RWPE2 (cell line): ENCODE data around the gene CNOT6L.

ENCODE experiments used
- ATAC-seq: fragments of 200-7000 bp; cut with Tn5 transposase; 3 replicates; pipeline ENCODE4 v1.9.1; 2021; ENCODE audit warnings: low read depth
- DNase-seq: peaks from one replicate; pipeline ENCODE4 v3.0.0-alpha.2; 2020; ENCODE audit warnings: low spot score
- H3K27ac ChIP-seq: fragments of 450-650 bp; 2 replicates; pipeline ENCODE4 v1.5.1; 2017; ENCODE audit warnings: mild to moderate bottlenecking; ENCODE audit not compliant: poor library complexity, severe bottlenecking
- H3K27me3 ChIP-seq: fragments of 250-450 bp; sonication (Bioruptor Pico); 2 replicates; pipeline ENCODE4 v1.5.1; 2021; ENCODE audit warnings: mild to moderate bottlenecking, moderate library complexity; ENCODE audit not compliant: insufficient read depth, poor library complexity, severe bottlenecking
- H3K36me3 ChIP-seq: fragments of 250-450 bp; sonication (Bioruptor Pico); 2 replicates; pipeline ENCODE4 v1.5.1; 2020; ENCODE audit warnings: low read depth, mild to moderate bottlenecking, moderate library complexity
- H3K4me1 ChIP-seq: fragments of 250-450 bp; sonication (Bioruptor Pico); 2 replicates; pipeline ENCODE4 v1.5.1; 2021; ENCODE audit warnings: mild to moderate bottlenecking, moderate library complexity; ENCODE audit not compliant: insufficient read depth, poor library complexity, severe bottlenecking
- H3K4me3 ChIP-seq: fragments of 250-450 bp; sonication (Bioruptor Pico); 2 replicates; pipeline ENCODE4 v1.5.1; 2021; ENCODE audit warnings: mild to moderate bottlenecking, moderate library complexity; ENCODE audit not compliant: severe bottlenecking
- H3K9me3 ChIP-seq: fragments of 250-450 bp; sonication (Bioruptor Pico); 2 replicates; pipeline ENCODE4 v1.5.1; 2021; ENCODE audit warnings: mild to moderate bottlenecking, moderate library complexity; ENCODE audit not compliant: severe bottlenecking
- CTCF ChIP-seq: fragments of 450-650 bp; IDR thresholded peaks from one replicate; pipeline ENCODE4 v1.5.1; 2017; ENCODE audit warnings: mild to moderate bottlenecking, moderate library complexity; ENCODE audit not compliant: poor library complexity, severe bottlenecking

The CNOT6L gene

GRCh38 chr4:77713884-77714283 lies 105.3 kb downstream of the CNOT6L start:
- no peak overlapping the region for H3K27ac ChIP-seq
- no peak for TF ChIP-seq CTCF

GRCh38 chr4:77712675-77713074 lies 106.5 kb downstream of the CNOT6L start:
- DNase-seq (no peak), ATAC-seq (no peak)
- Histone ChIP-seq H3K27me3 (no peaks in the 10 kb centered on the region), H3K36me3 (peaks cover 5% of the 10 kb centered on the region; the same call in 1 of the 2 replicates), H3K9me3 (no peaks in the 10 kb centered on the region), H3K27ac (no peak overlapping the region), H3K4me1 (no peaks in the 10 kb centered on the region), H3K4me3 (no peak overlapping the region)
- TF ChIP-seq CTCF: no peak

More at GRCh38 chr4:77713884-77714283, 105.3 kb downstream of the CNOT6L start:
- Histone ChIP-seq H3K9me3 (no peaks in the 10 kb centered on the region), H3K27me3 (no peaks in the 10 kb centered on the region), H3K36me3 (peaks cover 6% of the 10 kb centered on the region; the same call in 1 of the 2 replicates), H3K4me1 (no peaks in the 10 kb centered on the region), H3K4me3 (no peak overlapping the region)
- no peak for DNase-seq
- no peak for ATAC-seq

DNA sequence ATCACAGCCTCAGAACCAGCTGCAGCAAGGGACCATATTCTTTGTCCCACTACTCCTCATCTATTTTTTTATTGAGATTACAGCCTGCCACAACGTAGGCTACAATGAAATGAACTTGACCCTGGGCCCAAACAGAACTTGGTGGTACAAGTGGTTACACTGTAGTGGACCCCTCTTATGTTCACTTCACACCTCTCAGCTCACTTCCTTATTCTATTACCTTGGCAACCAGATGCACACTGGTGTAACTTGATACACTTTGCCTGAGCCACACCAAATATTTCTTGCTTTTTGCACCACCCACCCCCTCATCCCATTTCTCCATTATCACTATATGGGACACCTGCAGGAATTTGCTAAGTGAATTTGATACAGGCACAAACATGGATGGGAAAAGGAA lies 107.7 kb downstream of the CNOT6L start:
- H3K27ac ChIP-seq: no peak overlapping the region
- no peak for ATAC-seq
- no peak for TF ChIP-seq CTCF

DNA sequence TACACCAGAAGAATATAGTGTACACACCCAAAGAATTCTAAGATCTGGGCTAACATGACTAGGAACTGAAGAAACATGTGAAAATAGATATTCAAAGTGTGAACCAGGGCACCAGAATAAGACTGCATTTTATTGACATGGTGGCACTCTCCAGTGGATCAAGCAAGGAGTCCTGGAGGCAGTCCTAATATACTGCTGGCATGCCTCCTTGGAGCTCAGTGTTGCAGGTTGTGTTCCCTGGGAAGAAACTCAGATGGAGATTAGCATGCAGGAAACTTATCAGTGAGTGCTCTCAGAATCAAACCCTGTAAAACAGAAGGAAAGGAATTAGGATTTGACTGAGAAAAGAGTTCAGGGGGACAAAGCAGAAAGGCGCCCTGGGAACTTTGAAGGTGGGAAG lies 108.5 kb downstream of the CNOT6L start:
- H3K36me3 ChIP-seq: no peaks in the 10 kb centered on the region
- no peak for ATAC-seq
- H3K27ac ChIP-seq: no peak overlapping the region
- TF ChIP-seq CTCF: no peak
- H3K4me1 ChIP-seq: no peaks in the 10 kb centered on the region
- H3K9me3 ChIP-seq: no peaks in the 10 kb centered on the region
- H3K4me3 ChIP-seq: no peak overlapping the region
- DNase-seq: no peak
- no peaks in the 10 kb centered on the region for H3K27me3 ChIP-seq

More for the DNA sequence above, 107.7 kb downstream of the CNOT6L start:
- no peaks in the 10 kb centered on the region for H3K4me1 ChIP-seq
- no peak overlapping the region for H3K4me3 ChIP-seq
- no peaks in the 10 kb centered on the region for H3K9me3 ChIP-seq
- no peaks in the 10 kb centered on the region for H3K27me3 ChIP-seq
- DNase-seq: no peak
- no peaks in the 10 kb centered on the region for H3K36me3 ChIP-seq

GRCh38 chr4:77710059-77710458 lies 109.1 kb downstream of the CNOT6L start:
- no peak for DNase-seq
- Histone ChIP-seq H3K36me3 (no peaks in the 10 kb centered on the region), H3K9me3 (no peaks in the 10 kb centered on the region), H3K27ac (no peak overlapping the region), H3K27me3 (no peaks in the 10 kb centered on the region), H3K4me1 (no peaks in the 10 kb centered on the region), H3K4me3 (no peak overlapping the region)
- no peak for ATAC-seq
- TF ChIP-seq CTCF: no peak
